Measurements from ENCODE around the gene NCLN.

NCLN gene

DNA sequence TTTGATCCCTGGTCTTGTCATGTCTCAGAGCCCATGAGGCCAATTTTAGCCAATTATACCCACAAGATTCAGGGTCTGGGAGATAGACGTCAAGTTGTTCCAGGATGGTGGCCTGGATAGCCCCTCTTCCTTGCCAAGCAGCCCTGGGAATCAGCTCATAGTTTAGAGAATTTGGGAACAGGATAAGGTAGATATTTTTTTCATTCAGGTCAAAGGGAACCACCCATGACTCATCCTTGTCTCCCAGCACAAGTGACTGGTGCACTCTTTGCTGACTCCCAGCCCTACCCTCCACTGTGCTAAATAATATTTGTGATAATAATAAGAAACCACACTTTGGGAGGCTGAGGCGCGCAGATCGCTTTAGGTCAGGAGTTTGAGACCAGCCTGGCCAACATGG lies 24.3 kb upstream of the NCLN start:
- TF ChIP-seq, protein P1, sequence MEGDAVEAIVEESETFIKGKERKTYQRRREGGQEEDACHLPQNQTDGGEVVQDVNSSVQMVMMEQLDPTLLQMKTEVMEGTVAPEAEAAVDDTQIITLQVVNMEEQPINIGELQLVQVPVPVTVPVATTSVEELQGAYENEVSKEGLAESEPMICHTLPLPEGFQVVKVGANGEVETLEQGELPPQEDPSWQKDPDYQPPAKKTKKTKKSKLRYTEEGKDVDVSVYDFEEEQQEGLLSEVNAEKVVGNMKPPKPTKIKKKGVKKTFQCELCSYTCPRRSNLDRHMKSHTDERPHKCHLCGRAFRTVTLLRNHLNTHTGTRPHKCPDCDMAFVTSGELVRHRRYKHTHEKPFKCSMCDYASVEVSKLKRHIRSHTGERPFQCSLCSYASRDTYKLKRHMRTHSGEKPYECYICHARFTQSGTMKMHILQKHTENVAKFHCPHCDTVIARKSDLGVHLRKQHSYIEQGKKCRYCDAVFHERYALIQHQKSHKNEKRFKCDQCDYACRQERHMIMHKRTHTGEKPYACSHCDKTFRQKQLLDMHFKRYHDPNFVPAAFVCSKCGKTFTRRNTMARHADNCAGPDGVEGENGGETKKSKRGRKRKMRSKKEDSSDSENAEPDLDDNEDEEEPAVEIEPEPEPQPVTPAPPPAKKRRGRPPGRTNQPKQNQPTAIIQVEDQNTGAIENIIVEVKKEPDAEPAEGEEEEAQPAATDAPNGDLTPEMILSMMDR (IDR thresholded peaks at IDR 0.05; ENCODE audit: unreplicated experiment in 3 of 3), result no peak
- no peak overlapping the region for H3K4me3 Mint-ChIP-seq
- no peaks in the 10 kb centered on the region for H3K36me3 Mint-ChIP-seq (ENCODE audit: low read depth)
- H3K27me3 Mint-ChIP-seq (ENCODE audit: low read depth), result peaks cover 25% of the 10 kb centered on the region
- no peaks in the 10 kb centered on the region for H3K4me1 Mint-ChIP-seq
- no peaks in the 10 kb centered on the region for H3K9me3 Mint-ChIP-seq
- no peak overlapping the region for H3K27ac Mint-ChIP-seq

DNA sequence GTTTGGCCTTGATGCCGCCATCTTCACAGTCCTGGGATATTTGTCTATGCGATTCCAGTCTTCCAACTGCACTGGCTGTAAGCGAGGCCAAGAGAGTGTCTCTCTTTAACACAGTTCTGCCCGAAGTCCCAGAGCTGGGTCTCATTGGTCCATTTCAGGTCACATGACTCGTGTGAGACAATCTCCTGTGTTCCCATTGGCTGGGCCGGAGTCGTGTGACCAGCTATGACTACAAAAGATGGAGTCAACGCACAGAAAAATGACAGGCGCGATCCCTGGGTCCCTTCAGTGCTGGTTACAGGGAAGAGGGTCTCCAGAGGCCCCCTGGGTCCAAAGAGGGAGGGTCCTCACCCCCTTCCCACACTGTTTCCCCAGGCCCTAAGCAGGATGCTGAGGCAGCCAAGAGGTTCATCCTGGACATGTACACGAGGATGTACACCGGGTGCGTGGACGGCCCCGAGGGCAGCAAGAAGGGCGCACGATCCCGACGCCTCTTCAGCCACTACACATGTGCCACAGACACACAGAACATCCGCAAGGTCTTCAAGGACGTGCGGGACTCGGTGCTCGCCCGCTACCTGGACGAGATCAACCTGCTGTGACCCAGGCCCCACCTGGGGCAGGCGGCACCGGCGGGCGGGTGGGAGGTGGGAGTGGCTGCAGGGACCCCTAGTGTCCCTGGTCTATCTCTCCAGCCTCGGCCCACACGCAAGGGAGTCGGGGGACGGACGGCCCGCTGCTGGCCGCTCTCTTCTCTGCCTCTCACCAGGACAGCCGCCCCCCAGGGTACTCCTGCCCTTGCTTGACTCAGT lies 23.1 kb upstream of the NCLN start:
- Mint-ChIP-seq H3K4me3 (no peak overlapping the region), H3K27ac (no peak overlapping the region), H3K9me3 (no peaks in the 10 kb centered on the region), H3K4me1 (no peaks in the 10 kb centered on the region), H3K27me3 (ENCODE audit: low read depth) (peaks cover 20% of the 10 kb centered on the region), H3K36me3 (ENCODE audit: low read depth) (no peaks in the 10 kb centered on the region)
- TF ChIP-seq, protein P1 (IDR thresholded peaks at IDR 0.05; ENCODE audit: unreplicated experiment in 3 of 3), result no peak

DNA sequence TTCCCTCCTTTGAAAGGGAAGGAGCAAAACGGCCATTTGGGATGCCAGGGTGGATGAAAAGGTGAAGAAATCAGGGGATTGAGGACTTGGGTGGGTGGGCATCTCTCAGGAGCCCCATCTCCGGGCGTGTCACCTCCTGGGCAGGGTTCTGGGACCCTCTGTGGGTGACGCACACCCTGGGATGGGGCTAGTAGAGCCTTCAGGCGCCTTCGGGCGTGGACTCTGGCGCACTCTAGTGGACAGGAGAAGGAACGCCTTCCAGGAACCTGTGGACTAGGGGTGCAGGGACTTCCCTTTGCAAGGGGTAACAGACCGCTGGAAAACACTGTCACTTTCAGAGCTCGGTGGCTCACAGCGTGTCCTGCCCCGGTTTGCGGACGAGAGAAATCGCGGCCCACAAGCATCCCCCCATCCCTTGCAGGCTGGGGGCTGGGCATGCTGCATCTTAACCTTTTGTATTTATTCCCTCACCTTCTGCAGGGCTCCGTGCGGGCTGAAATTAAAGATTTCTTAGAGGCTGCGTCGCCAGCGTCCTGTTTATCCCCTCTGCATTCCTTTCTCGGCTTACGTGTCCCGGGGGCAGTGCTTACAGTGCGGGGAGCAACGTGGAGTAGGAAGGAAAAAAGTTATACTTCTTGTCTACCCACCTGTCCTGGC lies 22.4 kb upstream of the NCLN start:
- Mint-ChIP-seq H3K27ac (no peak overlapping the region), H3K36me3 (ENCODE audit: low read depth) (no peaks in the 10 kb centered on the region), H3K4me3 (no peak overlapping the region), H3K27me3 (ENCODE audit: low read depth) (peaks cover 19% of the 10 kb centered on the region), H3K4me1 (no peaks in the 10 kb centered on the region), H3K9me3 (no peaks in the 10 kb centered on the region)
- TF ChIP-seq, protein P1 (IDR thresholded peaks at IDR 0.05; ENCODE audit: unreplicated experiment in 3 of 3), result peak; percentile 90 to 92 (median 92)

DNA sequence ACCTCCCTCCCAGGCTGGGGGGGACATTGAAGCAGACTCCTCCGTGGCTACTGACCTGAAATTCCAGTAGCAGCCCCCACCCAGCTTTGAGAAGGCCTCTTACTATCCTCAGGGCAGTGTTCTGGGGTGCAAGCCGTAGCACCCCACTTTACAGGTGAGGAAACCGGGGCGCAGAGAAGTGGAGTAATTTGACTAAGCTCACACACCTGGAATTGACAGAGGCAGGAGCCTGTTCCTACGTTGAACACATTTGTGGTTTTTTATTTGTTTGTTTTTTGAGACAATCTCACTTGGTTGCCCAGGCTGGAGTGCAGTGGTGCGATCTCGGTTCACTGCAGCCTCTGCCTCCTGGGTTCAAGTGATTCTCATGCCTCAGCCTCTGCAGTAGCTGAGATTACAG lies 21.8 kb upstream of the NCLN start:
- Mint-ChIP-seq H3K4me1 (no peaks in the 10 kb centered on the region), H3K36me3 (ENCODE audit: low read depth) (no peaks in the 10 kb centered on the region), H3K4me3 (no peak overlapping the region), H3K9me3 (no peaks in the 10 kb centered on the region), H3K27ac (no peak overlapping the region), H3K27me3 (ENCODE audit: low read depth) (peaks cover 15% of the 10 kb centered on the region)
- TF ChIP-seq, protein P1 (IDR thresholded peaks at IDR 0.05; ENCODE audit: unreplicated experiment in 3 of 3), result no peak

DNA sequence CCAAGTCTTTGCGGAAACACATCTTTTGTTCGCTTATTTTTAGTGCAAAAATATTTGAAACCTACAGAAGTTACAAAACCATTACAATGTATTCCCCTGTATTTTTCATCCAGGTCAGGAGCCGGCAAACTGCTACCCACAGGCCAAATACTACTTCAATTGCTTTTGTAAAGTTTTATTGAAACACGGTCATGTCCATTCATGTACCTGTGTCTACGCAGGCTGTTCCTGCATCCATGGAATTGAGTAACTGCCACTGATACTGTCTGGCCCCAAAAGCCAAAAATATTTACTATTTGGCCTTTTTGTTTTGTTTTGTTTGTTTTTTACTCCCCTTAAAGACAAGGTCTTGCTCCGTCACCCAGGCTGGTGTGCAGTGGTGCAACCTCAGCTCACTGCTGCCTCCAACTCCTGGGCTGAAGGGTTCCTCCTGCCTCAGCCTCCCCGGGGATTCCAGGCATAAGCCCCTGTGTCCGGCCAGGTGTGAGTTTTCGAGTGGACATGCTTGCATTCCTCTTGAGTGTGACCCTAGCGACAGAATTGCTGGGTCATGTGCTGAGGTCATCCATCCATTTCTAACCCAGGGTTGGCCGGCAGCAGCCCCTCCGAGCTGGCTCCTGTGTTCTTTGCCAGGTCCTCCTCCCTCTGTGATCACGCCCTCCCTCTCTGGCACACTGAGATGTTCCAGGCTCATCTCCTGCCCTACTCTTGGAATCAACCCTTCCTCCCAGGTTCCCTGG lies 18.0 kb upstream of the NCLN start:
- Mint-ChIP-seq H3K36me3 (ENCODE audit: low read depth) (no peaks in the 10 kb centered on the region), H3K9me3 (no peaks in the 10 kb centered on the region), H3K27ac (no peak overlapping the region), H3K4me3 (no peak overlapping the region), H3K4me1 (no peaks in the 10 kb centered on the region), H3K27me3 (ENCODE audit: low read depth) (peaks cover 20% of the 10 kb centered on the region)
- TF ChIP-seq, protein P1 (IDR thresholded peaks at IDR 0.05; ENCODE audit: unreplicated experiment in 3 of 3), result no peak
